Activated naive CD8-positive, alpha-beta T cell treated with anti-CD3 and anti-CD28 coated beads, Interleukin-2, amount 10 ng/mL, durations not matched to agents 7 days and 5 days (primary cell): Measurements from ENCODE around the gene ARID5B. TPM values are rescaled to one million over a fixed set of nuclear protein-coding genes. Genes with fewer than 3 reads are reported as not detected.
"Not testable (repeated sequence)": the region's sequence is repeated elsewhere in the genome, so short reads cannot be mapped to it uniquely, and the experiment has no call there.

ENCODE experiments used
- ATAC-seq: fragments of 150-1000 bp; cut with Tn5 transposase; one replicate; pipeline ENCODE4 v1.10.0; 2021; ENCODE audit warnings: low read depth, moderate library complexity
- POLR2A ChIA-PET: fragments of 350-600 bp; sonication (Branson Sonifier 250); formaldehyde crosslinking; loops from one replicate; lab custom pipeline; 2021; ENCODE audit warnings: antibody characterized with exemption; lab: Charles Lee
- DNase-seq: peaks from one replicate; pipeline ENCODE4 v3.0.0; 2021
- H3K27ac Mint-ChIP-seq: one replicate; pipeline ENCODE4 v1.8.0; 2022; ENCODE audit warnings: mild to moderate bottlenecking, mixed read lengths
- H3K27me3 Mint-ChIP-seq: one replicate; pipeline ENCODE4 v1.8.0; 2022; ENCODE audit warnings: mild to moderate bottlenecking, moderate library complexity, mixed read lengths
- H3K36me3 Mint-ChIP-seq: one replicate; pipeline ENCODE4 v1.8.0; 2021; ENCODE audit warnings: mild to moderate bottlenecking, mixed read lengths
- H3K4me1 Mint-ChIP-seq: one replicate; pipeline ENCODE4 v1.8.0; 2021; ENCODE audit warnings: mixed read lengths
- H3K4me3 Mint-ChIP-seq: one replicate; pipeline ENCODE4 v1.8.0; 2022; ENCODE audit warnings: mild to moderate bottlenecking, moderate library complexity, mixed read lengths
- H3K9me3 Mint-ChIP-seq: one replicate; pipeline ENCODE4 v1.8.0; 2021; ENCODE audit warnings: mixed read lengths
- total RNA-seq, 2 experiments: library from RNA; stranded (reverse); gene quantifications; one replicate each; pipeline ENCODE4 v1.2.3, GENCODE V29; 2021

The ARID5B gene
- total RNA-seq, 2 experiments from 2014 or later: 25.4 to 26.1 TPM

GRCh38 chr10:62028502-62028842 lies 127.0 kb downstream of the ARID5B start:
- not testable (repeated sequence) for H3K27ac Mint-ChIP-seq, DNase-seq, H3K4me3 Mint-ChIP-seq

GRCh38 chr10:62029401-62029800 lies 127.9 kb downstream of the ARID5B start:
- POLR2A ChIA-PET: no interaction called here
- ATAC-seq (no peak), DNase-seq (no peak)
- Mint-ChIP-seq H3K4me3 (no peak overlapping the region), H3K27ac (no peak overlapping the region), H3K4me1 (peaks cover 27% of the 10 kb centered on the region), H3K9me3 (no peaks in the 10 kb centered on the region), H3K27me3 (no peaks in the 10 kb centered on the region), H3K36me3 (peaks cover 31% of the 10 kb centered on the region)

More at GRCh38 chr10:62028502-62028842, 127.0 kb downstream of the ARID5B start:
- Mint-ChIP-seq H3K4me1 (peaks cover 23% of the 10 kb centered on the region), H3K36me3 (peaks cover 37% of the 10 kb centered on the region)
- POLR2A ChIA-PET, H3K27me3 Mint-ChIP-seq, ATAC-seq, H3K9me3 Mint-ChIP-seq: not testable (repeated sequence)

- POLR2A ChIA-PET: no interaction called here
- peaks cover 29% of the 10 kb centered on the region for H3K36me3 Mint-ChIP-seq
- no peaks in the 10 kb centered on the region for H3K9me3 Mint-ChIP-seq
- H3K4me1 Mint-ChIP-seq: peaks cover 26% of the 10 kb centered on the region
- H3K27ac Mint-ChIP-seq: no peak overlapping the region
- DNase-seq (no peak), ATAC-seq (no peak)
- H3K4me3 Mint-ChIP-seq: no peak overlapping the region
- H3K27me3 Mint-ChIP-seq: no peaks in the 10 kb centered on the region
Observed at GRCh38 chr10:62031507-62031906, 130.0 kb downstream of the ARID5B start.

GRCh38 chr10:62033125-62033524 lies 131.6 kb downstream of the ARID5B start:
- peak; percentile 57 for ATAC-seq
- Mint-ChIP-seq H3K36me3 (peaks cover 29% of the 10 kb centered on the region), H3K9me3 (no peaks in the 10 kb centered on the region)

GRCh38 chr10:62034096-62034640 lies 132.7 kb downstream of the ARID5B start:
- H3K4me3 Mint-ChIP-seq: no peak overlapping the region
- no peaks in the 10 kb centered on the region for H3K9me3 Mint-ChIP-seq
- peaks cover 27% of the 10 kb centered on the region for H3K36me3 Mint-ChIP-seq
- ATAC-seq (no peak), DNase-seq (no peak)
- peaks cover 34% of the 10 kb centered on the region for H3K4me1 Mint-ChIP-seq
- H3K27me3 Mint-ChIP-seq: no peaks in the 10 kb centered on the region
- POLR2A ChIA-PET: no interaction called here
- no peak overlapping the region for H3K27ac Mint-ChIP-seq

More at GRCh38 chr10:62033125-62033524, 131.6 kb downstream of the ARID5B start:
- Mint-ChIP-seq H3K4me3 (no peak overlapping the region), H3K27me3 (no peaks in the 10 kb centered on the region), H3K27ac (peak overlapping the region; percentile 77), H3K4me1 (peaks cover 27% of the 10 kb centered on the region)
- POLR2A ChIA-PET: no interaction called here
- DNase-seq: no peak

- Mint-ChIP-seq H3K27me3 (no peaks in the 10 kb centered on the region), H3K4me3 (no peak overlapping the region), H3K4me1 (peaks cover 46% of the 10 kb centered on the region), H3K9me3 (no peaks in the 10 kb centered on the region), H3K27ac (peak overlapping the region; percentile 10), H3K36me3 (peaks cover 27% of the 10 kb centered on the region)
- ATAC-seq (no peak), DNase-seq (no peak)
- POLR2A ChIA-PET: interaction anchor here (0.9 to 1.7 kb wide), 3 partner anchors 47 to 204 kb away, joined by 3 to 4 read pairs (median 4); partner anchors contain the start of gene ARID5B
Observed at GRCh38 chr10:62036186-62037081, 134.9 kb downstream of the ARID5B start.

- POLR2A ChIA-PET: interaction anchor here (0.9 to 3.1 kb wide), 8 partner anchors 13 to 208 kb away, joined by 3 to 19 read pairs (median 4); no protein-coding TSS in a partner anchor
- no peaks in the 10 kb centered on the region for H3K27me3 Mint-ChIP-seq
- H3K27ac Mint-ChIP-seq: peak overlapping the region; percentile 66
- DNase-seq (no peak), ATAC-seq (no peak)
- peaks cover 52% of the 10 kb centered on the region for H3K4me1 Mint-ChIP-seq
- H3K36me3 Mint-ChIP-seq: peaks cover 33% of the 10 kb centered on the region
- no peaks in the 10 kb centered on the region for H3K9me3 Mint-ChIP-seq
- no peak overlapping the region for H3K4me3 Mint-ChIP-seq
Observed at GRCh38 chr10:62037166-62037831, 135.8 kb downstream of the ARID5B start.

- Mint-ChIP-seq H3K4me1 (peaks cover 53% of the 10 kb centered on the region), H3K9me3 (no peaks in the 10 kb centered on the region), H3K36me3 (peaks cover 39% of the 10 kb centered on the region), H3K27ac (peak overlapping the region; percentile 80), H3K4me3 (peak overlapping the region; percentile 36), H3K27me3 (no peaks in the 10 kb centered on the region)
- ATAC-seq (no peak), DNase-seq (no peak)
- POLR2A ChIA-PET: interaction anchor here (0.7 to 3.1 kb wide), 14 partner anchors 12 to 231 kb away, joined by 3 to 19 read pairs (median 3); partner anchors contain the start of gene RTKN2
Observed at GRCh38 chr10:62037890-62038608, 136.6 kb downstream of the ARID5B start.

- peak overlapping the region; percentile 80 for H3K27ac Mint-ChIP-seq
- peaks cover 45% of the 10 kb centered on the region for H3K36me3 Mint-ChIP-seq
- peak overlapping the region; percentile 36 for H3K4me3 Mint-ChIP-seq
- H3K9me3 Mint-ChIP-seq: no peaks in the 10 kb centered on the region
- peak; percentile 67 for DNase-seq
- H3K27me3 Mint-ChIP-seq: no peaks in the 10 kb centered on the region
- peak; percentile 67 for ATAC-seq
- peaks cover 53% of the 10 kb centered on the region for H3K4me1 Mint-ChIP-seq
- POLR2A ChIA-PET: interaction anchor here (0.7 to 3.1 kb wide), 13 partner anchors 12 to 230 kb away, joined by 3 to 19 read pairs (median 4); partner anchors contain the start of gene RTKN2
Observed at GRCh38 chr10:62038609-62039190, 137.2 kb downstream of the ARID5B start.

GRCh38 chr10:62039954-62040353 lies 138.5 kb downstream of the ARID5B start:
- DNase-seq: no peak
- ATAC-seq: no peak
- POLR2A ChIA-PET: interaction anchor here (1.0 to 3.1 kb wide), 7 partner anchors 11 to 203 kb away, joined by 3 to 16 read pairs (median 5); no protein-coding TSS in a partner anchor
- H3K4me3 Mint-ChIP-seq: no peak overlapping the region
- no peaks in the 10 kb centered on the region for H3K27me3 Mint-ChIP-seq
- no peaks in the 10 kb centered on the region for H3K9me3 Mint-ChIP-seq
- H3K4me1 Mint-ChIP-seq: peaks cover 60% of the 10 kb centered on the region
- peaks cover 50% of the 10 kb centered on the region for H3K36me3 Mint-ChIP-seq
- peak overlapping the region; percentile 37 for H3K27ac Mint-ChIP-seq

GRCh38 chr10:62040881-62041280 lies 139.4 kb downstream of the ARID5B start:
- H3K27ac Mint-ChIP-seq: peak overlapping the region; percentile 39
- no peak overlapping the region for H3K4me3 Mint-ChIP-seq
- no peaks in the 10 kb centered on the region for H3K27me3 Mint-ChIP-seq
- H3K36me3 Mint-ChIP-seq: peaks cover 54% of the 10 kb centered on the region
- H3K9me3 Mint-ChIP-seq: no peaks in the 10 kb centered on the region
- no peak for ATAC-seq
- H3K4me1 Mint-ChIP-seq: peaks cover 67% of the 10 kb centered on the region
- no peak for DNase-seq
- POLR2A ChIA-PET: interaction anchor here (1.1 to 3.4 kb wide), 2 partner anchors 10 to 139 kb away, joined by 3 to 21 read pairs; partner anchors contain the start of gene ARID5B

GRCh38 chr10:62043421-62044021 lies 142.0 kb downstream of the ARID5B start:
- ATAC-seq (no peak), DNase-seq (no peak)
- H3K9me3 Mint-ChIP-seq: no peaks in the 10 kb centered on the region
- peaks cover 49% of the 10 kb centered on the region for H3K36me3 Mint-ChIP-seq
- peak overlapping the region; percentile 78 for H3K27ac Mint-ChIP-seq
- peak overlapping the region; percentile 60 for H3K4me3 Mint-ChIP-seq
- H3K27me3 Mint-ChIP-seq: no peaks in the 10 kb centered on the region
- POLR2A ChIA-PET: interaction anchor here (0.6 to 3.4 kb wide), 7 partner anchors 21 to 200 kb away, joined by 3 to 21 read pairs (median 4); partner anchors contain the start of gene ARID5B
- peaks cover 86% of the 10 kb centered on the region for H3K4me1 Mint-ChIP-seq
